Measurements from ENCODE around the gene CNTN2.

The CNTN2 gene

DNA sequence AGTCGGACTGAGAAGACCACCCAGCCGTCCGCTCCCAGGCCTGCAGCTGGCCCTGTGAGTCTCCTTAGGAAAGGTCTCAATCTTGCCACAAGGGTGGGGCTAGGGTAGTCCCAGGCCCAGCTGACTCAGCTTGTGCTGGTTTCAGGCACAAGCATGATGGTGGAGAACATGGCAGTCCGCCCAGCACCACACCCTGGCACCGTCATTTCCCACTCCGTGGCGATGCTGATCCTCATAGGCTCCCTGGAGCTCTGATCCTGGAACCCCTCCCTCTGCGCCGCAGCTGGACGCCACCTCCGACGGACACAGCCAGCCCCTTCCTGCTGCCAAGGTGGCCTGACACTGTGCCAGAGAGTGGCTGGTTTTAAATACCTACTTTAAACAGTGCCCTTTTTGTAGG, 30.5 kb downstream of the CNTN2 start:
- DNase-seq, result no peak

DNA sequence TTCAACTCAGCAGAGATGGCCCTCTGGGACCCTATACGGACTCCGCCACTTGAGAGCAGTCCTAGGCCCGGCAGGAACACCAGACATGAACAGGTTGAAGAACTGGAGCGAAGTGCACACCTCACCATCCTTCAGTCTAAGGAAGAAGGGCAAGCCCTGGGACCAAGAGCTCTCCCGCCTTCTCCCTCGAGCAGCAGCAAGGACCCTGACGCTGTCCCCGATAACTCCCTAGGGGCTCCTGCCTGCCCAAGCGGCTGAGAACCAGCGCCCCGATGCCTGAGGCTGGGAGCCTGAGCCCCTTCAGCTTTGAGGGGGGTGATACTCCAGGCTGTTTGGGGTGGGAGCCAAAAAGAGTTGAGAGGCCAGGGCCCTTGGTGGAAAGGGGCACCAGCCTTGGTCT, 31.1 kb downstream of the CNTN2 start:
- no peak for DNase-seq

DNA sequence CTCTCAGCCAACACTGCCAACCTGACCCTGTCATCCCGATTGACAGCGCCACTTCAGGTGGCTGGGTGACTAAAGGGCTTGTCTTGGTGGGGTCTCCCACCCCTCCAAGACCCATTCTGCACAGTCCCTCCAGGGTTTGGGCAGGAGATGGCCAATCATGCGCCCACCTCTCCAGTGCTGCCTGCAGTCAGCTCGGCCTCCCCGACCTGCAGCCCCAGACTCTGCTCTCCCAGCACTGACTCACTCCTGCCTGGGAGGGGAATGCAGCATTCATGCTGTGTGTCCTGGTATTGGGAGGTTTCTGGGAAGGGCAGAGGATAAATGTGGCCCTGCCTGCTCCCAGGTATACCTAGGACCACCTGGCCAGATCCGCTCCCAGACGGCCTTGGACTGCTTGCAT, 31.5 kb downstream of the CNTN2 start:
- no peak for DNase-seq

DNA sequence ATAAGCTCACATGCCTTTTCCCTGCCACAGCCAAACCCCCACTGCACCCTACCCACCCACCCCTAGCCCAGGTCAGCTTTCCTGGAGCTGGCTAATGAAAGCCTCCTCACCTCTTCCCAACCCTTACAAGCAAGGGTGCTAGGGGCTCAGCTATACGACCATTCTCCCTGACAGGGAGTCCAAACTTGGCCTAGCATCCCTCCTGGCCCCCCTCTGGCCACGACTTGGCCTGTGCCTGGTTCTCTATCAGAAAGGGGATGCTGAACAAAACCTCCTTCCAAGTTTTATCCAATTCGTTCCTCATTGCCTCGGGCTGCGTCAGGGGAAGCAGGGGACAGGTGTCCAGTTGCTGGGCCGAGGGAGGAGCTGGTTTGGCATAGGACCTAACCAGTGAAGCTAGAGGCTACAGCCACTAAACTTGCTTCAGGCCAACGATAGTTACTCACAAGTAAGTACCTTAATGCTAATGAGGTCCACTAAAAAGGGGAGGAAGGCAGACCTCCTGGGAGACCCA, 32.7 kb downstream of the CNTN2 start:
- no peak for DNase-seq

DNA sequence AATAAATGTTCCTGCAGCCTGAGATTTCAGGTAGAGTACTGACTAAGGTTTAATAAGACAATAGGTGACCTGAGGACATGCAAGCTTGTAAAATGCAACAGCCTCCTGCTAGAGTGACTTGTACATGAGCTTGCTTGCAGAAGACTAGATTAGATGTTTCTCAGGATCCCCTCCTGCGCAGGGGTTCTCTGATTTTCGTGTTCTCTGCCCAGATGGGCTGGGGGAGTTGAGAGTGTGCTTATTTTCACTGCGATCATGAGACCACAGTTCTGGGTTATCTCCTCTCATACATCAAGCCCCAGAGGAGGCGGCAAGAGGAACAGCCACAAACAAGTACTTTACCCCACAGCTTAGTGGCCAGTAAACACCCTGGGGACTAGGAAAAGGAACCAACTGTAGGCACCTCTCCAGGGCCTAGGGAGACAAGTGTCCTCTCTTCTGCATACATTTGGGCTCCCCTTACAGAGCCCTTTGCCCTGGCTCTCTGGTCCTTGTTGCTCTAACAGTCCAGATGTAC, 33.3 kb downstream of the CNTN2 start:
- DNase-seq, result no peak

DNA sequence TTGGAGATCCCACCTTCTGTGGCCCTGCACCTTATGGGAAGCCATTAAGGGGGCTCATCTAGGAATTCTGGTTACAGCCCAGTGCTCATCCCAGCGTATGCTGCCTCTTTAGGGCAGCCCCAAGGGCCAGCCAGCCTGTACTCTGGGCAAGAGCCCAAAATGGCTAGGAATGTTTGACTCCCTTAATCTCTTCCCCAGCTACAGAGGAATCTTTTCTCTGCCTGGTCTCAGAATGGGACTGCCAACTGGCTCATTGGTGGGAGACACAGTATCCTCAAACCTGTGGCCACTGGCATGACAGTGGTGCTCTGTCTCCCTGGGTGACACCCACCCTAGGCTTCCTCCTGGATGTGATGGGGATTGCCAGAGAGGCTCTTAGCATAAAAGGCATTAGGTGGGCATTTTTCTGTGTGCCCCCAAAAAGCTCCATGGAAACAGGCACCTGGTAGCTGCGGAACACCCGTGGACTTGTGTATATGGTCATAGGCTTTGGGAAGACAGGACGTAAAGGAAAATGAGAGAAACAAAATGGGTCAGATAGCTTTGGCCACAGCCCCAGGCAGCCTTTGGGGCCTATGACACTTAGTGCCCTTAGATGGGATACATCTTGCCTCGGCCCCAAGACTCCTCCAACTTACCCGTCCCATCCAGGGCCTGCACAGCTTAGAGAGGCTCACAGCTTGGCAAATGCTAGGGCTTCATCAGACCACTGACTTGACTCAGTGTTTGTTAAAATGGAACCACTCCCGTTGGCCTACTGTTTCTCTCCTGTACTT, 34.3 kb downstream of the CNTN2 start:
- DNase-seq, result no peak

DNA sequence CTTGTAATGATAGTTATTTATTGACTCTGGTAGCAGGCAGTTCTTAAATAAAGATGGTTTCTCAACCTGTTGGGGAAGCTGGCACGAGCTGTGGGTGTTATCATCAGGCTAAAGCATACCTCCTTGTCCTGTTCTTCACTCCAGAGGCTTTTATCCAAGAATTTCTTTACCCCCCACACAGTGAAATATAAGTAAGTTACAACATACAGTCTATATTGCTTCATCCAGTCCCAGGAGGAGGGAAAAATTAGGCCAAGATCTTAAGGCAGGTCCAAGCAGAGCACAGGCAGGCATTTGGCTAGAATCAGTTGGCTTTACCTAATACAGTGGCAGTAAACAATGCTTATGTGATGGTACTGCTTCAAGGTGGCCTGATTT, 34.9 kb downstream of the CNTN2 start:
- DNase-seq, result no peak

DNA sequence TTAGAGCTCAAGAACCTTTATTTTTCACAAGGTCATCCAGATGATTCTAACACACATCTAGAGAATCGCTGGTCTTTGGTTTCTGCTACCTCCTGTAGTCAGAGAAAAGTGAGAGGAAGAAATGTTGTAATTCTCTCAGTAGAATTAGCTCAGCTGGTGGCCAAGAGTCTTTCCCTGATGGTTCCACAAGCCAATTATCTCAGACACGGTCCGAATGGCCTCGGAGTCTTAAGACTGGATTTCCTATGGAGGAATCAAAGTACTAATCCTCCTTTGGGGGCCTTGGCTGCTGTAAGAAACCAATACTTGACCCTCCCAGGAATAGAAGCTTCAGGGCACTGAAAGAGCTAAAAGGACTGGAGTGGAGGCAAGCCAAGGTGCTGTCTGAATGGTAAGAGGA, 39.4 kb downstream of the CNTN2 start:
- DNase-seq, result no peak

DNA sequence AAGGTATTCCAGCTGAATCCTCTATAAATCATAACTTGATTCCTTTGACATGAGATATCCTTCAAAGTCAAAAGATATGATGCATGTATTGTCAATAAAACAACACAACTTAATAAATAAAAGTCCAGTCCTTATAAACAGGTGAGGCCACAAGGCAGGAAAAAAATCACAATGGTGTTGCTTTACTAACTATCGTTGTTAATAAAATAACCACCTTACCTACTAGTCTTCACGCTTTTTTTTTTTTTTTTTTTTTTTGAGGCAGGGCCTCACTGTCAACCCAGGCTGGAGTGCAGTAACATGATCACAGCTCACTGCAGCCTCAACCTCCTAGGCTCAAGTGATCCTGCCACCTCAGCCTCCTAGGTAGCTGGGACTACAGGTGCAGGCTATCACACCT, 41.3 kb downstream of the CNTN2 start, which contains the start of gene TMEM81:
Gene TMEM81 (minus strand): TSS at position 101 of the 400 bp plus-strand sequence. CDS start 140 bp downstream, outside the sequence.
- no peak for DNase-seq

DNA sequence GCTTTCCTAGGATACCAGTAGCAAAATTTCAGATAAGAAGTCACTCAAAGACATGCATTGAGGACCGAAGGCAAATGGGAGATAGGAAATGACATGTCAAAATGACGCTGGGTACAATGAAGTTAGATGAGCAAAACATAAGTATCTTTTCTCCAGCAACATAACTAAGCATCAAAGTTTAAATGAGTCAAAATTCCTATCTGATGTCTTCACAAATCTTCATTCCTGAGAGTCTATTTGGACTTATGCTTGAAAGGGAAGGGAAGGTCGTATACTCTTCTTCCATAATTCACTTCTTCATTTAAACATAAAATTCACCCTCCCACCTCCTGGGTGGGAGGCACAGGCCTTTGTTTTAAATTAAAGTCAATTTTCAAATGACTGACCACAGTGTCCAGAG, 45.3 kb downstream of the CNTN2 start:
- DNase-seq, result no peak

DNA sequence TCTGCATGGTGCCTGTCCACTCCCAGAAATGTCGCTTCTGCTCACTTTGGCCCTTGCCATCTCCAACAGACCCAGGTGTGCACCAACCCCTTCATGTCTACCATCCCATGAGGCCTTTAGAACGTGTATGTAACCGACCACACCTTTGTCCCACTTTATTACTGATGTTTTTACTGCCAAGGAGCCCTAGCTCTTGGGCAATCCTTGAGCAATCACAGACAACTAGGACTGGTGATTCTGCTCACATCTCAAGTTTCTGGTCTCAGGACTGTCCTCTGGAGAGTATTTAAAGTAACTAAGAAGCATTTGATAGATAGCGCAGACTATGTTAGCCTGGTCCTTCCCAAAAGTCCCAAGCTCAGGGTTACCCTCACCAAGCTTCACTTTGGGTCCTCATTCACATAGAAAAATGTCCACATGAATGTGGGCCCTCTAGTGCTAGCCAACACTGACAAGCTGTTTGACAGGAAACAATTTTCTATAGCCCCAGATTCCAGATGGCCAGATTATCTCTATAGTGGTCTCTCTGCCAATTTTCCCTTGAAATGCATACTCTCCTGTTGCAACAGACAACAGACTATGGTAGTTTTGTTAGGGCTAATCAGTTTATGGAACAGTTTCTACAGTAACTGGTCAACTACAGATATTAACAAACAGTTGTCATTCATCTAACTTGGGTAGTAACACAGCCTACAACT, 48.2 kb downstream of the CNTN2 start:
- no peak for DNase-seq

DNA sequence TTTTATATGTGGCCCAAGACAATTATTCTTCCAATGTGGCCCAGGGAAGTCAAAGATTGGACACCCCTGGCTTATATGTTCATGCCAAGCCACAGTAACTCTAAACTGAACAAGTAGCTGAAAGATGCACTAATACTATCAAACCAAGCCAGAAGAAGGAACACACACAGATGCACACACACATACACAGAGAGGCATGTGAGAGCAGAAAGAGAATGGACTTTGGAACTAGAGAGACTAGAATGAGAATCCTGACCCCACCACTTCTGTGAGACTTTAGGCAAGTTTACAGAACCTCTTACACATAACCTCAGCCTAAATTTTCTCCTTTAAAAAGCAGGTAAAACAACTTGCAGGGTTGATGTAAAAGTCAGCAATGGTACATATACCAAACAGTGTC, 52.4 kb downstream of the CNTN2 start:
- DNase-seq, result no peak

DNA sequence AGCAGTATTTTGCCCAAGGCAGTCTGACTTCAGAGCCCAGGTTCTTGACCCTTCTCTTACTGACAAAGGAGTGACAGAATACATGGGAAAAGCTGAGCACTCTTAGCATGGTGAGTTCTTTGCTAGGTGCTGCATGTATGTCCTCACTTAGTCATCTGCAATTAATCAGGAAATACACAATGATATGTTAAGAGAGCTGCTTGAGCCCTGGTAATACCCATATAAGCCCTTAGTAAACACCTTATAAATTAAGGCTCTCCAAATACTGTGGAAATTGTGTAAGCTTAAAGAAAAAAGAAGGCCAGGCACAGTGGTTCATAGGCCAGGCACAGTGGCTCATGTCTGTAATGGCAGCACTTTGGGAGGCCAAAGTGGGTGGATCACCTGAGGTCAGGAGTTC, 55.2 kb downstream of the CNTN2 start:
- DNase-seq, result no peak

DNA sequence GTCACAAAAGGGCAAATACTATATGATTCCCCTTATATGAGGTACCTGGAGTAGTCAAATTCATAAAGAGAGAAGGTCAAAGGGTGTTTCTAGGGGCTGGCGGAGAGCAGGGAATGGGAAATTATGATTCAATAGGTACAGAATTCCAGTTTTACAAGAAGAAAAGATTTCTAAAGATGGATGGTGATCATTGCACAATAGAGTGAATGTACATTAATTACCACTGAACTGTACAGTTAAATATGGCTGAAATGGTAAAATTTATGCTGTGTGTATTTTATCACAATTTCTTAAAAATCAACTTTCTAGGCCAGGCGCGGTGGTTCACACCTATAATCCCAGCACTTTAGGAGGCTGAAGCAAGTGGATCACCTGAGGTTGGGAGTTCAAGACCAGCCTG, 59.4 kb downstream of the CNTN2 start:
- DNase-seq, result no peak

DNA sequence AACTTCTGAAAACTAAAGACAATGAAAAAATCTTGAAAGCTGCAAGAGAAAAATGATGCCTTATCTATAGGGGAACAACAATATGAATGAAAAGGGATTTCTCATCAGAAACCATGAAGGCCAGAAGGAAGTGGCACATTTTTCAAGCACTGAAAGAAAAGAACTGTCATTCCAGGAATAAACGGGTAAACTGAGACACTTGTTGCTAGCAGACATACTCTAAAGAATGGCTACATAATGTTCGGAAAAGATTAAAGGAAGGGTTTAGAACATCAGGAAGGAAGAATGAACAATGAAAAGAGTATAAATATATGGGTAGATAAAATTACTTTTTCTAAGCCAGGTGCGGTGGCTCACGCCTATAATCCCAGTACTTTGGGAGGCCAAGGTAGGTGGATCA, 64.3 kb downstream of the CNTN2 start:
- DNase-seq, result no peak

DNA sequence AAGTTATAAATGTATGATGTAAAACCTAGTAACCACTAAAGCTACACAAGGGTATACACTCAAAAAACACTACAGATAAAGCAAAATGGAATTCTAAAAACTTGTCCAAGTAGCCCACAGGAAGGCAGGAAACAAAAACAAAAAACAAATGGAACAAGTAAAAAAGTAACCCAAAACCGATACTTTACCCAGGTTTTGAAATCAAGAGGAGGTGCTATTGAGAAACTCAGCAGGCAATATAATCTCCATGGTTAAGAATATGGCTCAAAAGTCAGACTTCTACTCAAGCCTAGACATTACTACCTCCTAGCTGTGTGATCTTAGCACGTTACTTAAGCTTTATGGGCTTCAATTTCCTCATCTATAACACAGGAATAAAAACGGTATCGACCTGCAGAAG, 65.5 kb downstream of the CNTN2 start:
- no peak for DNase-seq

DNA sequence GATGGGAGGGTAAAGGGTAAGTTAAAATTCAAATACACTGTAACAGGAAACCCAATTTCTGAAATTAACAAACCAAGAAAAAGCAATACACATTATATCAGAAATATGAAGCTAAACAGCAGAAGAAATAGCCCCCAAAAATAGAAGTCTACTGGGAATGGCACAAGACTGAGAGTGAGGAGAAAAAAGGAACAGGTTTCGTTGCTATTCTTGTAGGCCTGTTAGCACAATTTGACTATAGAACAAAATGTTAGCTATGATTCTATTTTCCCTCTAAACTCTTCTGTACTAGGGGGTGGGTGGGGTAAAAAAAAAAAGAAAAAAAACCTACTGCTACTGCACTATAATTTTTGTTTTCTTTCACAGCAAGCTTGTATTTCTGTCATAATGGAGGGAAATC, 66.3 kb downstream of the CNTN2 start:
- DNase-seq, result no peak

DNA sequence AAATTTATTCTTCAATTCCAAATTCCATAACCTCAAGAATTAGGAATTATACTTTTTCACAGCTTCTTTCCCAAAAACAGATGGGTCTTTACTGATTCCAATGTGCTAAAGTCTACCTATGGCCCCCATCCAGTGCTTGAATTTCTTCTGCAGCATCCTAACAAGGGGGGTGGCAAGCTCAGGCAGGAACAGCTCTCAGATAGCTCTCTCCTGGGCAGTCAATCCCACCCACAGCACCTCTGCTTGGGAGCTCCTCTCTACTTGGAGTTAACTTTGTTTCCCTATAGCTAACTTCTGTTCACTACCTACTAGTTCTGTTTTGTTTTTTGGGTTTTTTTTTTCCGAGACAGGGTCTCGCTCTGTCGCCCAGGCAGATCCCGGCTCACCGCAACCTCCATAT, 66.7 kb downstream of the CNTN2 start:
- no peak for DNase-seq

DNA sequence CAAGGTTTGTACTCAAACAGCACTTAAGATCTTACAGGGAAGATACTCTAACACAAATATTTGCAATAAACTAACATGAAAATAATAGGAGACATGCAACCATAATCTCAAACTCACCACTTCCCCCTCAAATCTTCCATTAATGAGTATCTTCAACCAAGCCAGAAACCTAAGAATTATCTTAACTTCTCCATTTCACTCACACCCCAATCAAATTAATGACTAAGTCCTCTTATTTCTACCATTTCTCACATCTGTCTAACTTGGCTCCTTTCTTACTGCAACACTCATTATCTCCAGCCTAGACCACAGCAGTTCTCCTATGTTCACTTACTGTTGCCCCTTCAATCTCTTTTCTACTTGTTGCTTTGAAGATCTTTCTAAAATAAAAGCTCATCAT, 68.3 kb downstream of the CNTN2 start:
- DNase-seq, result no peak

DNA sequence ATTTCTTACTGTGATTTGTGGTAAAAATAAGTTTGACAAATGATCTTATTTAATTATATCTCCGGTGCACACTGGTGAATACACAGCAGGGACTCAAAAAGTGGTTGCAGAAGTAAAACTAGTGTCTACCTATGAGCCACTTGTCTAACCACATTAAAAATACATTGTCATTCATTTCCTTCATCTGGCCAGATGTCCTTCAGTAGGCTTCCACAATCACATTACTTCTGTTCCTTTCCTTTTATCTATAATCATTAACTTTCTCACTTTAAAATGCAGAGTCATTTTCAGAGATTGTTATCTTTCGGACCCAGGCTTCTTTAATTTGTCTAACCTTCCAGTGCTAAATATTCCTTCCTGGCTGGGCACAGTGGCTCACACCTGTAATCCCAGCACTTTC, 75.7 kb downstream of the CNTN2 start:
- DNase-seq, result no peak

DNA sequence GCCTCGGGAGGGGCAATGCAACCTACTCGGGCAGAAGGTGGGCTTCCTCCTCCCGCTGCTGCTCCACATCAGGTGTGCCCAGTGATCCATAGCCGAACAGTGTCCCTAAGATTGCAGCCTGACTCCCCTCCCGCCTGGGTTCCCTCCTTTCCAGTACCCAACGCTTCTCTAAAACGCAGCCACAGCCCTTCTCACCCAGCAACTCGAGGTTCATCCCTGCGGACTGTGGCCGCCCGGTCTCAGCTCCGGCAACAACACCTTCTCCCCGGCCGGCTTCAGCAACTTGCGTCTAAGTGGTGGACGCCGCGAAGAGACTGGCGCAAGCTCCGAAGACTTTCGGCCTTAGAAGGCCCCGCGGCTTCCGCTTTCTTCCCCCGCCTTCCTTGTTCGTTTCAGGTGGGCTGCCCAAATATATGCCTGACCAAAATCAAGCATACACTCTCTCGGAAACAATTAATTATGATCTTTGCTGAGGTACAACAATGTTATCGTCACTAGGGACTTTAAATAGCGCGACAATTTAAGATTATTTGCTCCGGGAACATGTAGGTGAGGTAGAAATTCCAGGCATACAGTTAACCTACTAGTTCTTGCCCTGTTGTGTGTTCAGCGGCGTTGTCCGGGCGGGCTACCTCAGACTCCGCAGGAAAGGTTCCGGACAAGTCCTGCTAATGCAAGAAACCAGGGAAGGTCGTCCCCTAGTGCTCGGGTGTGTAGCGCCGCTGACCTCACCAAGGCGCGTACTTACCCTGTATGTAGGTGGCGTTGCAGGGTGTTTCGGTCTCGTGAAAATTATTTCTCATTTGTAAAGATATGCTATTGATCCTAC, 78.9 kb downstream of the CNTN2 start, which contains the start of gene RBBP5:
Gene RBBP5 (minus strand): TSS at position 319 of the 829 bp plus-strand sequence. CDS start 105 bp downstream, at position 214.
- DNase-seq, result peak; percentile 93

DNA sequence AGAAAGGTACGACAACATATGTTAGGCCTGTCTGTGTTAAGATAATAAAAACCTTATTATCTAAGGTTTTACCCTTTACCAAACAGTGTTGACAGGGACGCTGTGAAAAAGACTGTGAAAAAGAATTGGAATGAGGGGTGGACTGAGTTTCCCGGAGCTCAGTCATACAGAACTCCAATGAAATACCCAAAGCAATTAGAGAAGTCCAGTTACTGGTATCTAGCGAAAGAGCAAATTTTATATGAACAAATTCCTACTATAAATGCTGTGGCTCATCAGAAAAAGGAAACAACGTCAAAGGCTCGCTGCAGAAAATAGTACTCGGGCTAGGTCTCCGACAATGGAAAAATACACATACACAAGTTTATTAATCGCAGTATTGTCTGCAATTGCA, 79.5 kb downstream of the CNTN2 start:
- no peak for DNase-seq

DNA sequence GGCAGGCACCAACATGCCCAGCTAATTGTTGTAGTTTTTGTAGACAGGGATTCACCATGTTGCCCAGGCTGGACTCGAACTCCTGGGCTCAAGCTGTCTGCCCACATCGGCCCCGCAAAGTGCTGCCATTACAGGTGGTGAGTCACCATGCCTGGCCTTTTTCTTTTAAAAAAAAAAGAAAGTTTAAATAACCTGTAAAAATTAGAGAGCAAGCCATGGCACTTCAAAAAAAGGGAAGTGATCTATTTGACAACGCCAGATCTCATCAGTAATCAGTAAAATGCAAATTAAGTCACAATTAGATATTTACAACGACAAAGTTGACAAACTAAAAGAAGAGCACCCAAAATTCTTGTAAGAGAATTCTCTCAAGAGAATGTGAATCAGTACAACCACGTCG, 81.7 kb downstream of the CNTN2 start:
- no peak for DNase-seq

Data from NCI-H526 (cell line).